K562 (cell line): ENCODE measurements around the gene PRR29. TPM values are rescaled to one million over a fixed set of nuclear protein-coding genes. Genes with fewer than 3 reads are reported as not detected.
A peak's percentile ranks its signal among the peaks of the same experiment; 100 is the strongest.

ENCODE experiments used
- ATAC-seq: fragments of 200-7000 bp; cut with Tn5 transposase; 3 replicates; pipeline ENCODE4 v1.9.1; 2020; ENCODE audit warnings: moderate library complexity
- BruUV-seq: library from RNA; stranded (reverse); fragments of 400-500 nt; replicated peaks from 2 replicates; lab custom pipeline; 2021; lab: Mats Ljungman, UMichigan
- CTCF ChIA-PET: fragments of 300-600 bp; formaldehyde crosslinking; extraction: SDS; loops from one replicate; lab custom pipeline; 2021; ENCODE audit warnings: low intra/inter-chr PET ratio; lab: Yijun Ruan, JAX
- POLR2A ChIA-PET: fragments of 300-600, 350-650 bp; sonication (Branson Sonifier 250); formaldehyde crosslinking; extraction: SDS; loops from one replicate; lab custom pipeline; 2021; ENCODE audit warnings: antibody characterized with exemption, inconsistent platforms; lab: Yijun Ruan, JAX
- DNase-seq, 4 experiments: peaks; one replicate each; pipeline versions ENCODE4 v3.0.0 to v3.0.0-alpha.2; 2011 to 2018; ENCODE audit warnings: low spot score in 3 of 4, mixed read lengths in 3 of 4; ENCODE audit errors: extremely low read depth in 1 of 4
- FAIRE-seq: peaks from 2 replicates; lab custom pipeline; 2011; peaks lifted over from hg19 to GRCh38; lab: Jason Lieb, UNC
- H2AFZ ChIP-seq: 2 replicates; pipeline ENCODE4 v1.6.0; 2011; ENCODE audit warnings: low read depth, low read length, control low read depth, inconsistent platforms
- H3K27ac ChIP-seq: fragments of 200-600 bp; 3 replicates; pipeline ENCODE4 v1.8.0; 2011; ENCODE audit warnings: low read depth, mild to moderate bottlenecking, control low read depth, inconsistent platforms, low read length, moderate library complexity, mixed read lengths; ENCODE audit errors: extremely low read depth
- H3K27me3 ChIP-seq, 2 experiments: fragments of 300-600 bp in 1 of 2; 2 replicates in 1 of 2; 3 replicates in 1 of 2; pipeline versions ENCODE4 v1.6.0 to v1.8.0; 2011; ENCODE audit warnings: inconsistent platforms in 2 of 2, low read length in 2 of 2, mild to moderate bottlenecking in 1 of 2, mixed read lengths in 1 of 2, moderate library complexity in 1 of 2; ENCODE audit not compliant: control insufficient read depth in 2 of 2, insufficient read depth in 2 of 2
- H3K36me3 ChIP-seq: fragments of 300-600 bp; 3 replicates; pipeline ENCODE4 v1.8.0; 2011; ENCODE audit warnings: mild to moderate bottlenecking, low read length, inconsistent platforms; ENCODE audit not compliant: control insufficient read depth, insufficient read depth
- H3K4me1 ChIP-seq, 2 experiments: fragments of 200-600 bp in 1 of 2; replicated peaks in 1 of 2; 2 replicates in 1 of 2; 3 replicates in 1 of 2; pipeline versions ENCODE4 v1.5.1 to v1.8.0; 2011; ENCODE audit warnings: inconsistent platforms in 2 of 2, low read length in 2 of 2, mild to moderate bottlenecking in 1 of 2, mixed read lengths in 1 of 2, moderate library complexity in 1 of 2; ENCODE audit not compliant: control insufficient read depth in 2 of 2, insufficient read depth in 2 of 2
- H3K4me2 ChIP-seq: 2 replicates; pipeline ENCODE4 v1.6.1; 2011; ENCODE audit warnings: low read length, control low read depth, inconsistent platforms, mixed read lengths; ENCODE audit not compliant: insufficient read depth
- H3K4me3 ChIP-seq: fragments of 200-600 bp; sonication (generic), shearing (Covaris generic); 2 replicates; pipeline ENCODE4 v1.5.1; 2016; ENCODE audit warnings: control low read depth, inconsistent platforms
- H3K79me2 ChIP-seq: fragments of 200-600 bp; 3 replicates; pipeline ENCODE4 v1.8.0; 2011; ENCODE audit warnings: low read length, inconsistent platforms; ENCODE audit not compliant: control insufficient read depth, insufficient read depth
- H3K9ac ChIP-seq, 2 experiments: 2 replicates each; pipeline versions ENCODE4 v1.6.0 to v1.6.1; 2011; ENCODE audit warnings: low read depth in 2 of 2, low read length in 2 of 2, control low read depth in 1 of 2, inconsistent platforms in 1 of 2, mild to moderate bottlenecking in 1 of 2, mixed read lengths in 1 of 2; ENCODE audit not compliant: insufficient read depth in 1 of 2
- H3K9me1 ChIP-seq: one replicate; pipeline ENCODE4 v1.6.0; 2011; ENCODE audit warnings: inconsistent platforms, mild to moderate bottlenecking, low read length, moderate library complexity; ENCODE audit not compliant: control insufficient read depth, insufficient read depth
- H3K9me3 ChIP-seq: replicated peaks from 2 replicates; pipeline ENCODE4 v1.5.1; 2011; ENCODE audit warnings: low read depth, low read length, inconsistent platforms; ENCODE audit not compliant: control insufficient read depth, insufficient read depth
- H4K20me1 ChIP-seq: replicated peaks from 2 replicates; pipeline ENCODE4 v1.6.1; 2011; ENCODE audit warnings: low read length, inconsistent platforms, mixed read lengths; ENCODE audit not compliant: control insufficient read depth, insufficient read depth
- CBFA2T3 ChIP-seq: fragments of 450-650 bp; IDR thresholded peaks from 2 replicates; pipeline ENCODE4 v1.6.1; 2017
- DDX20 ChIP-seq: fragments of 450-650 bp; IDR thresholded peaks from 2 replicates; pipeline ENCODE4 v1.6.1; 2016; ENCODE audit warnings: missing genetic modification characterization, low read depth, mild to moderate bottlenecking, missing compliant biosample characterization, moderate library complexity
- MCM3 ChIP-seq: fragments of 450-650 bp; IDR thresholded peaks from 2 replicates; pipeline ENCODE4 v1.6.1; 2016
- NRF1 ChIP-seq, 2 experiments: fragments of 450-650 bp; IDR thresholded peaks in 1 of 2; conservative IDR thresholded peaks in 1 of 2; 2 replicates each; pipeline ENCODE4 v1.6.1; 2014; ENCODE audit warnings: mild to moderate bottlenecking in 2 of 2
- STAT5B ChIP-seq: fragments of 250-450 bp; sonication (Bioruptor Pico); IDR thresholded peaks from 2 replicates; pipeline ENCODE4 v1.8.0; 2021; ENCODE audit warnings: mild to moderate bottlenecking, inconsistent platforms
- TCFL5 ChIP-seq: fragments of 250-450 bp; sonication (Bioruptor Pico); conservative IDR thresholded peaks from 2 replicates; pipeline ENCODE4 v1.6.1; 2021; ENCODE audit warnings: mild to moderate bottlenecking, moderate library complexity, matching md5 sums
- WGBS: fragments of 100-300 bp; shearing (Covaris generic); methylation state at CpG from one replicate; pipeline ENCODE4 v1.1.6; 2016; ENCODE audit warnings: low coverage, mixed read lengths; ENCODE audit not compliant: insufficient coverage; ENCODE audit errors: missing lambda C conversion rate; 5-methylcytosine and 5-hydroxymethylcytosine counted together
- in situ Hi-C: fragments of 300-500 bp; cut with MboI; formaldehyde crosslinking; loops from 4 replicates; pipeline ENCODE4 v1.15.0; 2018; ENCODE audit warnings: inconsistent platforms, mixed read lengths
- intact Hi-C: fragments of 100-400 bp; cut with micrococcal nuclease; formaldehyde crosslinking; loops from 2 replicates; pipeline ENCODE4 v1.14.2; 2022
- polyA plus RNA-seq, 8 experiments: library from polyadenylated mRNA; depleted of rRNA in 4 of 8; stranded (reverse) in 5 of 8; unstranded in 3 of 8; fragments of >200 nt; fragmentation: Nextera tagmentation in 2 of 8; fragmentation: Illumina TruSeq in 1 of 8; extraction: Ambion mirVana in 2 of 8; extraction: Trizol in 1 of 8; gene quantifications; 2 replicates each; pipeline versions ENCODE4 v1.2.1 to v1.2.3, GENCODE V29; 2011 to 2014; ENCODE audit warnings: inconsistent platforms in 1 of 8, missing spikeins in 1 of 8
- total RNA-seq, 7 experiments: library from RNA; depleted of rRNA in 6 of 7; stranded (reverse); fragments of >200 nt in 6 of 7; fragmentation: Illumina TruSeq in 2 of 7; extraction: Trizol in 2 of 7; gene quantifications; 2 replicates each; pipeline versions ENCODE4 v1.2.1 to v1.2.3, GENCODE V29; 2011 to 2021; ENCODE audit warnings: low replicate concordance in 1 of 7
- TF ChIP-seq, protein P1 (sequence below): fragments of 200-400 bp; formaldehyde crosslinking; IDR thresholded peaks from 2 replicates; pipeline ENCODE4 v1.6.1; 2017; ENCODE audit warnings: mild to moderate bottlenecking, low read depth, low read length, moderate library complexity
- TF ChIP-seq, protein P2 (sequence below): fragments of 450-650 bp; IDR thresholded peaks from 2 replicates; pipeline ENCODE4 v1.6.1; 2016; ENCODE audit warnings: low read depth
- TF ChIP-seq, protein P3 (sequence below): fragments of 200-800 bp; sonication (Bioruptor generic); IDR thresholded peaks from 2 replicates; pipeline ENCODE4 v1.6.1; 2017; ENCODE audit warnings: missing genetic modification characterization, missing compliant biosample characterization

The PRR29 gene
- total and polyA plus RNA-seq, 9 of the 15 experiments (the other 6 are each of a cell fraction or from before 2014, with no cell fraction given), result 0.08 to 0.58 (median 0.15) TPM; not detected in 5

DNA sequence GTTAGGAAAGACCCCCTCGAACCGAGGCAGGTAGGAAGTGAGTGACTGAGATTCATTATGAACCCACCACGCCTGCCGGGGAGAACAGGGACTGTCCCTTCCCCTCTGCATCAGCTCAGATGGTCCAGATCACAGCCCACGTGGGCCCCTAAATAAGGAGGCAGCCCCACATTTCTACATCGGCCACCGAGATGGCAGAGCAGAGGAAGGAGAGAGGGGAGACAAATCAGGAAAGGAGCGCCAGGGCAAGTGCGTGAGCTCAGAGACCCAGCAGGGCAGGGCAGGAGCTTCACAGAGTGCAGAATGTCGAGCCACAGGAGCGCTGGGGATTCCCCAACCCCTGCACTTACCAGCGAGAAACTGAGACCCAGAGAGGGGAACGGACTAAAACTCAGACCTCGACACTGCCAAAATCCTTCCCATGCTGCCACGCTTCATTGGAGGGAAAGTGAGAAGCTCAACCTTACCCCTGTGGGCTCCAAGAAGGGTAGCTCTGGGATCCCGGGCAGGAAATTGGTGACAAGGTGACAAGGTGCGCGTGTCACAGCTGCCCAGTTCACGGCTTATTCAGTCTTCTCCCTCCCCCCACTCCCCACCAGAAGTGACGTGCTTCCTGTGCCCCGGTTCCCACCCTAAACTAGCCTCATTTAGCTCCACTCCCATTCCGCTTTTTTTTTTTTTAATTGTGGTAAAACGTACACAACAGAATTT, 22.1 kb downstream of the PRR29 start, which contains the start of gene ICAM2:
TSS of gene ICAM2 (minus strand) at position 578 of the 711 bp plus-strand sequence. CDS start 13,942 bp downstream, outside the sequence.
- H3K4me3 ChIP-seq, result no peak within 1 kb of the TSS
- H3K9me1 ChIP-seq, result no peaks in the 10 kb centered on the region
- H3K79me2 ChIP-seq, result no peaks in the 10 kb centered on the region
- no peak for ATAC-seq
- no peaks in the 10 kb centered on the region for H3K9me3 ChIP-seq
- 68% methylated on average over 19 of the region's 23 CpGs for WGBS
- intact Hi-C loops, result loop anchor here (10.0 kb wide), 1 partner anchor 75 kb away; no protein-coding TSS in a partner anchor
- DNase-seq, result no peak
- peak within 1 kb of the TSS in 1 of 2 experiments; percentile 60; a peak in 1 of 4 replicates for H3K9ac ChIP-seq
- CTCF ChIA-PET, result no interaction called here
- no peaks in the 10 kb centered on the region for H3K27me3 ChIP-seq
- peaks cover 26 to 33% of the 10 kb centered on the region in 2 experiments; a peak in 4 of 5 replicates for H3K4me1 ChIP-seq
- POLR2A ChIA-PET, result interaction anchor here (0.6 to 1.6 kb wide), 3 partner anchors 9 to 63 kb away, joined by 3 read pairs; no protein-coding TSS in a partner anchor
- no peaks in the 10 kb centered on the region for H4K20me1 ChIP-seq
- H3K27ac ChIP-seq, result no peak within 1 kb of the TSS
- FAIRE-seq, result no peak
- peak within 1 kb of the TSS; percentile 69 for H2AFZ ChIP-seq
- BruUV-seq, result no TSS peak
- in situ Hi-C loops, result loop anchor here (10.0 kb wide), 2 partner anchors 105 to 265 kb away; partner anchors contain the start of genes CSHL1 and GH1
- no peak for TF ChIP-seq DDX20 (tag)
- TF ChIP-seq TCFL5 (CRISPR knock-in tag), result no peak
- TF ChIP-seq, protein P1, sequence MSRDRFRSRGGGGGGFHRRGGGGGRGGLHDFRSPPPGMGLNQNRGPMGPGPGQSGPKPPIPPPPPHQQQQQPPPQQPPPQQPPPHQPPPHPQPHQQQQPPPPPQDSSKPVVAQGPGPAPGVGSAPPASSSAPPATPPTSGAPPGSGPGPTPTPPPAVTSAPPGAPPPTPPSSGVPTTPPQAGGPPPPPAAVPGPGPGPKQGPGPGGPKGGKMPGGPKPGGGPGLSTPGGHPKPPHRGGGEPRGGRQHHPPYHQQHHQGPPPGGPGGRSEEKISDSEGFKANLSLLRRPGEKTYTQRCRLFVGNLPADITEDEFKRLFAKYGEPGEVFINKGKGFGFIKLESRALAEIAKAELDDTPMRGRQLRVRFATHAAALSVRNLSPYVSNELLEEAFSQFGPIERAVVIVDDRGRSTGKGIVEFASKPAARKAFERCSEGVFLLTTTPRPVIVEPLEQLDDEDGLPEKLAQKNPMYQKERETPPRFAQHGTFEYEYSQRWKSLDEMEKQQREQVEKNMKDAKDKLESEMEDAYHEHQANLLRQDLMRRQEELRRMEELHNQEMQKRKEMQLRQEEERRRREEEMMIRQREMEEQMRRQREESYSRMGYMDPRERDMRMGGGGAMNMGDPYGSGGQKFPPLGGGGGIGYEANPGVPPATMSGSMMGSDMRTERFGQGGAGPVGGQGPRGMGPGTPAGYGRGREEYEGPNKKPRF, result no peak
- TF ChIP-seq NRF1 (conservative IDR thresholded peaks at IDR 0.05 in 1 of 2, IDR thresholded peaks at IDR 0.05 in 1 of 2), result no peak
- TF ChIP-seq, protein P2, sequence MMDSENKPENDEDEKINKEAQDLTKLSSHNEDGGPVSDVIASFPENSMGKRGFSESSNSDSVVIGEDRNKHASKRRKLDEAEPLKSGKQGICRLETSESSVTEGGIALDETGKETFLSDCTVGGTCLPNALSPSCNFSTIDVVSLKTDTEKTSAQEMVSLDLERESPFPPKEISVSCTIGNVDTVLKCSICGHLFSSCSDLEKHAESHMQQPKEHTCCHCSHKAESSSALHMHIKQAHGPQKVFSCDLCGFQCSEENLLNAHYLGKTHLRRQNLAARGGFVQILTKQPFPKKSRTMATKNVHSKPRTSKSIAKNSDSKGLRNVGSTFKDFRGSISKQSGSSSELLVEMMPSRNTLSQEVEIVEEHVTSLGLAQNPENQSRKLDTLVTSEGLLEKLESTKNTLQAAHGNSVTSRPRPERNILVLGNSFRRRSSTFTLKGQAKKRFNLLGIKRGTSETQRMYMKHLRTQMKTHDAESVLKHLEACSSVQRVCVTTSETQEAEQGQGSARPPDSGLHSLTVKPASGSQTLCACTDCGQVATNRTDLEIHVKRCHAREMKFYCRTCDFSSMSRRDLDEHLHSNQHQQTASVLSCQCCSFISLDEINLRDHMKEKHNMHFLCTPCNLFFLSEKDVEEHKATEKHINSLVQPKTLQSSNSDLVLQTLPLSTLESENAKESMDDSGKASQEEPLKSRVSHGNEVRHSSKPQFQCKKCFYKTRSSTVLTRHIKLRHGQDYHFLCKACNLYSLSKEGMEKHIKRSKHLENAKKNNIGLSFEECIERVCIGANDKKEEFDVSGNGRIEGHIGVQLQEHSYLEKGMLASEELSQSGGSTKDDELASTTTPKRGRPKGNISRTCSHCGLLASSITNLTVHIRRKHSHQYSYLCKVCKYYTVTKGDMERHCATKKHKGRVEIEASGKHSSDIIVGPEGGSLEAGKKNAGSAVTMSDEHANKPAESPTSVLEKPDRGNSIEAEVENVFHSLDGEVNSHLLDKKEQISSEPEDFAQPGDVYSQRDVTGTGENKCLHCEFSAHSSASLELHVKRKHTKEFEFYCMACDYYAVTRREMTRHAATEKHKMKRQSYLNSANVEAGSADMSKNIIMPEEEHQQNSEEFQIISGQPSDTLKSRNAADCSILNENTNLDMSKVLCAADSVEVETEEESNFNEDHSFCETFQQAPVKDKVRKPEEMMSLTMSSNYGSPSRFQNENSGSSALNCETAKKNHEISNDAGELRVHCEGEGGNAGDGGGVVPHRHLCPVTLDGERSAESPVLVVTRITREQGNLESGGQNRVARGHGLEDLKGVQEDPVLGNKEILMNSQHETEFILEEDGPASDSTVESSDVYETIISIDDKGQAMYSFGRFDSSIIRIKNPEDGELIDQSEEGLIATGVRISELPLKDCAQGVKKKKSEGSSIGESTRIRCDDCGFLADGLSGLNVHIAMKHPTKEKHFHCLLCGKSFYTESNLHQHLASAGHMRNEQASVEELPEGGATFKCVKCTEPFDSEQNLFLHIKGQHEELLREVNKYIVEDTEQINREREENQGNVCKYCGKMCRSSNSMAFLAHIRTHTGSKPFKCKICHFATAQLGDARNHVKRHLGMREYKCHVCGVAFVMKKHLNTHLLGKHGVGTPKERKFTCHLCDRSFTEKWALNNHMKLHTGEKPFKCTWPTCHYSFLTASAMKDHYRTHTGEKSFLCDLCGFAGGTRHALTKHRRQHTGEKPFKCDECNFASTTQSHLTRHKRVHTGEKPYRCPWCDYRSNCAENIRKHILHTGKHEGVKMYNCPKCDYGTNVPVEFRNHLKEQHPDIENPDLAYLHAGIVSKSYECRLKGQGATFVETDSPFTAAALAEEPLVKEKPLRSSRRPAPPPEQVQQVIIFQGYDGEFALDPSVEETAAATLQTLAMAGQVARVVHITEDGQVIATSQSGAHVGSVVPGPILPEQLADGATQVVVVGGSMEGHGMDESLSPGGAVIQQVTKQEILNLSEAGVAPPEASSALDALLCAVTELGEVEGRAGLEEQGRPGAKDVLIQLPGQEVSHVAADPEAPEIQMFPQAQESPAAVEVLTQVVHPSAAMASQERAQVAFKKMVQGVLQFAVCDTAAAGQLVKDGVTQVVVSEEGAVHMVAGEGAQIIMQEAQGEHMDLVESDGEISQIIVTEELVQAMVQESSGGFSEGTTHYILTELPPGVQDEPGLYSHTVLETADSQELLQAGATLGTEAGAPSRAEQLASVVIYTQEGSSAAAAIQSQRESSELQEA, result no peak
- TF ChIP-seq STAT5B (CRISPR knock-in tag), result no peak
- TF ChIP-seq CBFA2T3, result no peak
- TF ChIP-seq, protein P3, sequence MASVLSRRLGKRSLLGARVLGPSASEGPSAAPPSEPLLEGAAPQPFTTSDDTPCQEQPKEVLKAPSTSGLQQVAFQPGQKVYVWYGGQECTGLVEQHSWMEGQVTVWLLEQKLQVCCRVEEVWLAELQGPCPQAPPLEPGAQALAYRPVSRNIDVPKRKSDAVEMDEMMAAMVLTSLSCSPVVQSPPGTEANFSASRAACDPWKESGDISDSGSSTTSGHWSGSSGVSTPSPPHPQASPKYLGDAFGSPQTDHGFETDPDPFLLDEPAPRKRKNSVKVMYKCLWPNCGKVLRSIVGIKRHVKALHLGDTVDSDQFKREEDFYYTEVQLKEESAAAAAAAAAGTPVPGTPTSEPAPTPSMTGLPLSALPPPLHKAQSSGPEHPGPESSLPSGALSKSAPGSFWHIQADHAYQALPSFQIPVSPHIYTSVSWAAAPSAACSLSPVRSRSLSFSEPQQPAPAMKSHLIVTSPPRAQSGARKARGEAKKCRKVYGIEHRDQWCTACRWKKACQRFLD (CRISPR knock-in tag), result no peak
- TF ChIP-seq MCM3, result no peak
- no peak within 1 kb of the TSS for H3K4me2 ChIP-seq
- H3K36me3 ChIP-seq, result no peaks in the 10 kb centered on the region
